PC-9 (cell line): ENCODE data around the gene AKR1A1. TPM values are rescaled to one million over a fixed set of nuclear protein-coding genes. Genes with fewer than 3 reads are reported as not detected.
"Not testable (repeated sequence)": the region's sequence is repeated elsewhere in the genome, so short reads cannot be mapped to it uniquely, and the experiment has no call there.

Experiments used
- BruUV-seq: library from RNA; stranded (reverse); fragments of 400-500 nt; replicated peaks from 2 replicates; lab custom pipeline; 2021; lab: Mats Ljungman, UMichigan
- CTCF ChIA-PET: fragments of 300-600 bp; sonication (Branson Sonifier 250); formaldehyde crosslinking; loops from one replicate; lab custom pipeline; 2022; ENCODE audit warnings: antibody characterized with exemption; lab: Charles Lee
- POLR2A ChIA-PET: fragments of 300-600 bp; sonication (Branson Sonifier 250); formaldehyde crosslinking; loops from one replicate; lab custom pipeline; 2022; ENCODE audit warnings: antibody characterized with exemption; ENCODE audit not compliant: unreplicated experiment; lab: Charles Lee
- DNase-seq, 2 experiments: peaks; one replicate each; pipeline versions ENCODE4 v3.0.0 to v3.0.0-alpha.2; 2015 to 2022; ENCODE audit warnings: mixed read lengths in 1 of 2
- H2AFZ ChIP-seq: fragments of 200-600 bp; sonication (generic); 2 replicates; pipeline ENCODE4 v1.8.1; 2017; ENCODE audit warnings: antibody characterized with exemption
- H3F3A ChIP-seq: fragments of 200-600 bp; sonication (generic); 2 replicates; pipeline ENCODE4 v1.8.1; 2017; ENCODE audit warnings: antibody characterized with exemption, mild to moderate bottlenecking, low read depth; ENCODE audit not compliant: insufficient read depth
- H3K27ac ChIP-seq: fragments of 200-600 bp; sonication (generic); 2 replicates; pipeline ENCODE4 v1.6.1; 2016; ENCODE audit warnings: mixed run types
- H3K27me3 ChIP-seq: fragments of 200-600 bp; sonication (generic); 2 replicates; pipeline ENCODE4 v1.6.1; 2016; ENCODE audit warnings: low read depth, mixed run types; ENCODE audit not compliant: insufficient read depth
- H3K36me3 ChIP-seq: fragments of 200-600 bp; sonication (generic); 2 replicates; pipeline ENCODE4 v1.6.1; 2016; ENCODE audit warnings: low read depth, mixed run types
- H3K4me1 ChIP-seq: fragments of 200-600 bp; sonication (generic); replicated peaks from 2 replicates; pipeline ENCODE4 v1.6.1; 2016; ENCODE audit warnings: mixed run types; ENCODE audit not compliant: insufficient read depth
- H3K4me2 ChIP-seq: fragments of 200-600 bp; sonication (generic); 2 replicates; pipeline ENCODE4 v1.6.1; 2017; ENCODE audit warnings: mixed run types
- H3K4me3 ChIP-seq: fragments of 200-600 bp; sonication (generic); 2 replicates; pipeline ENCODE4 v1.6.1; 2016; ENCODE audit warnings: mixed run types
- H3K79me2 ChIP-seq: fragments of 200-600 bp; sonication (generic); 2 replicates; pipeline ENCODE4 v1.6.1; 2017; ENCODE audit warnings: low read depth, mixed run types
- H3K9me2 ChIP-seq: fragments of 200-600 bp; sonication (generic); 2 replicates; pipeline ENCODE4 v1.8.1; 2017; ENCODE audit warnings: mild to moderate bottlenecking; ENCODE audit not compliant: insufficient read depth
- H3K9me3 ChIP-seq: fragments of 200-600 bp; sonication (generic); 2 replicates; pipeline ENCODE4 v1.8.1; 2016; ENCODE audit warnings: low read depth; ENCODE audit not compliant: insufficient read depth
- H4K20me1 ChIP-seq: fragments of 200-600 bp; sonication (generic); 2 replicates; pipeline ENCODE4 v1.8.1; 2017; ENCODE audit not compliant: insufficient read depth
- EZH2 ChIP-seq: fragments of 200-600 bp; sonication (generic); IDR thresholded peaks from 2 replicates; pipeline ENCODE4 v1.8.0; 2017; ENCODE audit warnings: antibody characterized with exemption, low read depth
- intact Hi-C: fragments of 100-400 bp; cut with micrococcal nuclease; formaldehyde crosslinking; loops from one replicate; pipeline ENCODE4 v1.10.0; 2022; ENCODE audit not compliant: unreplicated experiment
- total RNA-seq: library from RNA; stranded (reverse); gene quantifications from 2 replicates; pipeline ENCODE4 v1.2.3, GENCODE V29; 2021
- TF ChIP-seq, protein P1 (sequence below): fragments of 200-600 bp; sonication (generic); conservative IDR thresholded peaks from 2 replicates; pipeline ENCODE4 v1.6.1; 2017; ENCODE audit warnings: mixed run types, antibody characterized with exemption, mild to moderate bottlenecking, moderate library complexity

The AKR1A1 gene
- total RNA-seq, 1 experiment from 2014 or later, result 202 TPM

DNA sequence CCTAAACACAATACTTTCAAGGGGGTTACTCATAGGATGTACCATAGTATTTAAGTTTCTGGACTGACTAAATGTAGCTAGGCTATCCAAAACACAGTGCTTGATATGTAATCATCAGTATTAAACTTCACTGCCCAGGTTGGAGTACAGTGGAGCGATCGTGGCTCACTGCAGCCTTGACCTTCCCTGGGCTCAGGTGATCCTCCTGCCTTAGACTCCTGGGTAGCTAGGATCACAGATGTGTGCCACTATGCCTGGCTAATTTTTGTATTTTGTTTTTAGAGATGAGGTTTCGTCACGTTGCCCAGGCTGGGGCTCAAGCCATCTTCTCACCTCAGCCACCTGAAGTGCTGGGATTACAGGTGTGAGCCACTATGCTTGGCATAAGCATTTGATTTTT is 43.8 kb downstream of the AKR1A1 start:
- Histone ChIP-seq H3K36me3 (peaks cover 16% of the 10 kb centered on the region), H3K79me2 (peaks cover 89% of the 10 kb centered on the region), H3K4me3 (no peak overlapping the region), H3K4me1 (no peaks in the 10 kb centered on the region), H4K20me1 (peaks cover 18% of the 10 kb centered on the region), H3K4me2 (no peak overlapping the region), H3K9me3 (no peaks in the 10 kb centered on the region), H3K9me2 (no peaks in the 10 kb centered on the region), H3K27me3 (no peaks in the 10 kb centered on the region), H3K27ac (no peak overlapping the region), H3F3A (peaks cover 5% of the 10 kb centered on the region; the same call in 1 of the 2 replicates), H2AFZ (no peak overlapping the region)
- DNase-seq, result no peak
- intact Hi-C loops, result no loop called here
- no TSS peak for BruUV-seq
- TF ChIP-seq, protein P1, sequence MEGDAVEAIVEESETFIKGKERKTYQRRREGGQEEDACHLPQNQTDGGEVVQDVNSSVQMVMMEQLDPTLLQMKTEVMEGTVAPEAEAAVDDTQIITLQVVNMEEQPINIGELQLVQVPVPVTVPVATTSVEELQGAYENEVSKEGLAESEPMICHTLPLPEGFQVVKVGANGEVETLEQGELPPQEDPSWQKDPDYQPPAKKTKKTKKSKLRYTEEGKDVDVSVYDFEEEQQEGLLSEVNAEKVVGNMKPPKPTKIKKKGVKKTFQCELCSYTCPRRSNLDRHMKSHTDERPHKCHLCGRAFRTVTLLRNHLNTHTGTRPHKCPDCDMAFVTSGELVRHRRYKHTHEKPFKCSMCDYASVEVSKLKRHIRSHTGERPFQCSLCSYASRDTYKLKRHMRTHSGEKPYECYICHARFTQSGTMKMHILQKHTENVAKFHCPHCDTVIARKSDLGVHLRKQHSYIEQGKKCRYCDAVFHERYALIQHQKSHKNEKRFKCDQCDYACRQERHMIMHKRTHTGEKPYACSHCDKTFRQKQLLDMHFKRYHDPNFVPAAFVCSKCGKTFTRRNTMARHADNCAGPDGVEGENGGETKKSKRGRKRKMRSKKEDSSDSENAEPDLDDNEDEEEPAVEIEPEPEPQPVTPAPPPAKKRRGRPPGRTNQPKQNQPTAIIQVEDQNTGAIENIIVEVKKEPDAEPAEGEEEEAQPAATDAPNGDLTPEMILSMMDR, result no peak
- TF ChIP-seq EZH2, result no peak
- POLR2A ChIA-PET, result interaction anchor here (0.8 kb wide), 1 partner anchor 69 kb away, joined by 13 read pairs; no protein-coding TSS in a partner anchor
- CTCF ChIA-PET, result no interaction called here

DNA sequence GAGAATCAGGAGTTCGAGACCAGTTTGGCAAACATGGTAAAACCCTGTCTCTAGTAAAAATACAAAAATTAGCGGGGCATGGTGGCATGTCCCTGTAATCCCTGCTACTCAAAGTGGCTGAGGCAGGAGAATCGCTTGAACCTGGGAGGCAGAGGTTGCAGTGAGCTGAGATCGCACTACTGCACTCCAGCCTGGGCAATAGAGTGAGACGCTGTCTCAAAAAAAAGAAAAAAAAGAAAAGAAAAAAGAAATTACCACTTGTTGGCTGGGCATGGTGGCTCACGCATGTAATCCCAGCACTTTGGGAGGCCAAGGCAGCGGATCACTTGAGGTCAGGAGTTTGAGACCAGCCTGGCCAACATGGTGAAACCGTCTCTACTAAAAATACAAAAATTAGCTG is 46.1 kb downstream of the AKR1A1 start:
- H3K4me1 ChIP-seq, BruUV-seq: not testable (repeated sequence)

DNA sequence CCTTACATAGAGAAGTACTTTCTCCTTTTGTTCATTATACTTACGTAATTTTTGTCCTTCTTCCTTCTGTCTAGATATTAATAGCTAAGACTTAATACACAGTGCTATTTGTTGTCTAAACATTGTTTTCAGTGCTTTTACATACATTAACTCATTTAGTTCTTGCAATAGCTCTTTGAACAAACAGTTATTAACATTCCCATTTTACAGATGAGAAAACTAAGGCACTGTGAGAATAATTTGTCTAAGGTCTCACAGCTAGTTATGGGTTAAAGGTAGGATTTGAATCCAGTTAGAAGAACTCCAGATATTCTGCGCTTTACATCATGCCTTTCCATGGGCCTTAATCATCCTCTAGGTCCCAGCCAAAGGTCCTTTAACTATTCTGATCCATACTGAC is 53.6 kb downstream of the AKR1A1 start:
- no TSS peak for BruUV-seq
- Histone ChIP-seq H3K4me2 (no peak overlapping the region), H3K9me3 (no peaks in the 10 kb centered on the region), H3K9me2 (no peaks in the 10 kb centered on the region), H3K27ac (no peak overlapping the region), H3K79me2 (peaks cover 38% of the 10 kb centered on the region), H4K20me1 (peaks cover 11% of the 10 kb centered on the region), H3F3A (peaks cover 8% of the 10 kb centered on the region; the same call in 1 of the 2 replicates), H3K36me3 (peaks cover 22% of the 10 kb centered on the region), H3K27me3 (no peaks in the 10 kb centered on the region), H2AFZ (no peak overlapping the region), H3K4me1 (no peaks in the 10 kb centered on the region), H3K4me3 (no peak overlapping the region)
- TF ChIP-seq EZH2, result no peak
- TF ChIP-seq, protein P1, result no peak
- CTCF ChIA-PET, result no interaction called here
- no peak for DNase-seq
- POLR2A ChIA-PET, result no interaction called here
- intact Hi-C loops, result no loop called here

More for the DNA sequence above, 46.1 kb downstream of the AKR1A1 start:
- CTCF ChIA-PET, POLR2A ChIA-PET, H3K36me3 ChIP-seq, H3K9me2 ChIP-seq, H3K27me3 ChIP-seq, H3K27ac ChIP-seq, intact Hi-C loops, H3K9me3 ChIP-seq, H3F3A ChIP-seq, H3K4me2 ChIP-seq, DNase-seq, H2AFZ ChIP-seq, H3K4me3 ChIP-seq: not testable (repeated sequence)
- H4K20me1 ChIP-seq, result peaks cover 11% of the 10 kb centered on the region
- H3K79me2 ChIP-seq, result peaks cover 78% of the 10 kb centered on the region
